HG02840 (cell line): ENCODE data around the gene PTPRN2.
"Not testable (repeated sequence)": the region's sequence is repeated elsewhere in the genome, so short reads cannot be mapped to it uniquely, and the experiment has no call there.

Experiments used
- ATAC-seq: cut with Tn5 transposase; IDR thresholded peaks from one replicate; pipeline ENCODE4 v1.9.1; 2021; ENCODE audit warnings: mild to moderate bottlenecking, moderate library complexity, moderate number of reproducible peaks; ENCODE audit not compliant: unreplicated experiment, low FRiP score

The PTPRN2 gene

GRCh38 chr7:158345731-158346130 lies 241.9 kb downstream of the PTPRN2 start:
- no peak for ATAC-seq

GRCh38 chr7:158344706-158345300 lies 242.8 kb downstream of the PTPRN2 start:
- no peak for ATAC-seq

- ATAC-seq = no peak
These were observed 243.6 kb downstream of the PTPRN2 start for GRCh38 chr7:158343936-158344455.

GRCh38 chr7:158343526-158343925 lies 244.1 kb downstream of the PTPRN2 start:
- ATAC-seq = no peak

GRCh38 chr7:158341097-158341496 lies 246.5 kb downstream of the PTPRN2 start:
- ATAC-seq = not testable (repeated sequence)

- ATAC-seq = not testable (repeated sequence)
These were observed 250.7 kb downstream of the PTPRN2 start for GRCh38 chr7:158336952-158337351.

GRCh38 chr7:158332516-158332915 lies 255.1 kb downstream of the PTPRN2 start:
- ATAC-seq = not testable (repeated sequence)

- ATAC-seq = not testable (repeated sequence)
These were observed 255.7 kb downstream of the PTPRN2 start for GRCh38 chr7:158331826-158332450.

GRCh38 chr7:158329686-158330085 lies 257.9 kb downstream of the PTPRN2 start:
- no peak for ATAC-seq

GRCh38 chr7:158329014-158329610 lies 258.5 kb downstream of the PTPRN2 start:
- no peak for ATAC-seq

- no peak for ATAC-seq
These were observed 259.1 kb downstream of the PTPRN2 start for GRCh38 chr7:158328376-158329013.

GRCh38 chr7:158327571-158328180 lies 259.9 kb downstream of the PTPRN2 start:
- ATAC-seq = no peak

GRCh38 chr7:158327012-158327411 lies 260.6 kb downstream of the PTPRN2 start:
- no peak for ATAC-seq

GRCh38 chr7:158325530-158326381 lies 261.9 kb downstream of the PTPRN2 start:
- no peak for ATAC-seq

- no peak for ATAC-seq
These were observed 262.9 kb downstream of the PTPRN2 start for GRCh38 chr7:158324397-158325360.

- no peak for ATAC-seq
These were observed 263.8 kb downstream of the PTPRN2 start for GRCh38 chr7:158323741-158324396.

GRCh38 chr7:158322616-158323530 lies 264.8 kb downstream of the PTPRN2 start:
- no peak for ATAC-seq
